ENCODE results near the gene THRSP. TPM values are rescaled to one million over a fixed set of nuclear protein-coding genes. Genes with fewer than 3 reads are reported as not detected.

The THRSP gene
- polyA plus RNA-seq, 1 donor (not counting 4 experiments of a cell fraction or from before 2014, with no cell fraction given): not detected

DNA sequence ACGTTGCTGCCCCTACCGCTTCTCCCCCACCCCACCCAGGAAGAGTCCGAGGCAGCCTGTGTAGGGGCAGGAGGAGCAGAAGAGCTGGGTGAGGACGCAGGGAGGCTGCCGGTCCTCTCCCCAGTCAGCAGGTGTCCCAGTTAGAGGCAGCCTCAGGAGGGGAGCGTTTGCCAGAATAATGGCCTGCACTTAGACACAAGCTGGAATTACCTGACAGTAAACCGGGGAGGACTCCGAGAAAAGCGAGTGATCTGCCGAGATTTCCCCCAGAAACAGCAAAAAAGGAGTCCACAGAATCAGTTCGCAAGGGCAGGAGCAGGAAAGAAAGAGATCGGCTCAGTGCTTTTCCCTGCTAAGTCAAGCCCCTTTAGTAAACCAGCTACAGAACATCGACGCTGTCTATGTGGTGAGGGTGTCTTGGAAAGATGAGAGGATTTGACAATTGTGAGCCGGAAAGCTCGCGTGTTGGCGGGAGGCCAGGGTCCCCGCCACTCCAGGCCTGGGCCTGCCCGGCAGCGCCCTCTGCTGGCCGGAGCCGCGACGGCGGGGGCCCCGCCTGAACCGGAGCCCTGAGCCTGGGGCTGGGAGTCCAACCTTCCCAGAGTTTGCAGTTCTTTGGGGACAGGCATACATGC is 17.7 kb upstream of the THRSP start:
- peak overlapping the region; percentile 75 for H2AFZ ChIP-seq (ENCODE audit: control insufficient read depth, low read length)
- peak overlapping the region; percentile 19 to 69 (median 43) for H3K4me3 ChIP-seq (ENCODE audit: control insufficient read depth in 2 of 3, extremely low read depth in 1 of 3, insufficient read depth in 2 of 3, low read depth in 1 of 3, low read length in 3 of 3)
- H3K36me3 ChIP-seq (ENCODE audit: control insufficient read depth in 2 of 2, extremely low read depth in 1 of 2, insufficient read depth in 2 of 2, low read length in 2 of 2): no peaks in the 10 kb centered on the region
- DNase-seq (ENCODE audit: low read depth, low spot score) (no peak), FAIRE-seq (no peak)
- no peaks in the 10 kb centered on the region for H3K27me3 ChIP-seq (ENCODE audit: control insufficient read depth, extremely low read depth, insufficient read depth, low read length)
- no peaks in the 10 kb centered on the region for H4K20me1 ChIP-seq (ENCODE audit: control insufficient read depth, extremely low read depth, insufficient read depth, low read length)
- peak overlapping the region; percentile 93 for H3K4me2 ChIP-seq (ENCODE audit: control insufficient read depth, extremely low read depth, insufficient read depth, low read depth, low read length)
- H3K9me3 ChIP-seq (ENCODE audit: control insufficient read depth, low read depth, low read length): no peaks in the 10 kb centered on the region
- peaks cover 10% of the 10 kb centered on the region for H3K4me1 ChIP-seq (ENCODE audit: control insufficient read depth, extremely low read depth, insufficient read depth, low read length)
- dilution Hi-C loops (cut with MboI; ENCODE audit: extremely low pct_ligation_motif_present, low sequenced_read_pairs): no loop called here
- no peak for TF ChIP-seq EZH2 (IDR thresholded peaks at IDR 0.05; ENCODE audit: low read length)
- TF ChIP-seq, protein P1, sequence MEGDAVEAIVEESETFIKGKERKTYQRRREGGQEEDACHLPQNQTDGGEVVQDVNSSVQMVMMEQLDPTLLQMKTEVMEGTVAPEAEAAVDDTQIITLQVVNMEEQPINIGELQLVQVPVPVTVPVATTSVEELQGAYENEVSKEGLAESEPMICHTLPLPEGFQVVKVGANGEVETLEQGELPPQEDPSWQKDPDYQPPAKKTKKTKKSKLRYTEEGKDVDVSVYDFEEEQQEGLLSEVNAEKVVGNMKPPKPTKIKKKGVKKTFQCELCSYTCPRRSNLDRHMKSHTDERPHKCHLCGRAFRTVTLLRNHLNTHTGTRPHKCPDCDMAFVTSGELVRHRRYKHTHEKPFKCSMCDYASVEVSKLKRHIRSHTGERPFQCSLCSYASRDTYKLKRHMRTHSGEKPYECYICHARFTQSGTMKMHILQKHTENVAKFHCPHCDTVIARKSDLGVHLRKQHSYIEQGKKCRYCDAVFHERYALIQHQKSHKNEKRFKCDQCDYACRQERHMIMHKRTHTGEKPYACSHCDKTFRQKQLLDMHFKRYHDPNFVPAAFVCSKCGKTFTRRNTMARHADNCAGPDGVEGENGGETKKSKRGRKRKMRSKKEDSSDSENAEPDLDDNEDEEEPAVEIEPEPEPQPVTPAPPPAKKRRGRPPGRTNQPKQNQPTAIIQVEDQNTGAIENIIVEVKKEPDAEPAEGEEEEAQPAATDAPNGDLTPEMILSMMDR (optimal IDR thresholded peaks at IDR 0.05 in 1 of 3, IDR thresholded peaks at IDR 0.05 in 1 of 3, conservative IDR thresholded peaks at IDR 0.05 in 1 of 3; ENCODE audit: extremely low read depth in 1 of 3, insufficient read depth in 2 of 3, low read length in 3 of 3): peak; percentile 94 to 95 (median 95)
- no peak overlapping the region for H3K27ac ChIP-seq (ENCODE audit: control insufficient read depth, insufficient read depth, low read length)
- peak overlapping the region; percentile 50 for H3K9ac ChIP-seq (ENCODE audit: control insufficient read depth, extremely low read depth, insufficient read depth, low read length)
- no peaks in the 10 kb centered on the region for H3K9me1 ChIP-seq (ENCODE audit: control insufficient read depth, extremely low read depth, insufficient read depth, low read length)
- no peaks in the 10 kb centered on the region for H3K79me2 ChIP-seq (ENCODE audit: control insufficient read depth, insufficient read depth, low read length)

DNA sequence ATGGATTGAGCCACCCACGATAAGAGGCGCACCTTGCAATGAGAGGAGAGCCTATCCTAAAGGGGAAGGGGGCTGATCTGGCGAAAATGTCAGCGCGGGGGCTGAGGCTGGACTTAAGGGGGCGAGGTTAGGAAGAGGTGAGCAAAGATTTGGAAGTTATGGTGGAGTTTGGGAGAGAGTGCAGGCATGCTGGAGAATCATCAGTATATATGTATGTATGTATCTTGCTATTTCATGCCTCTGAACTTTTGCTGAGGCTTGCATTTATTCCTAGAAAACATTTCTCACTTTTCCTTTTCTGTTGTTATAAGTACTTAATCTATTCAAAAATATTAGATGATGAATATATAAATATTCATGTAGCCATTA is 17.2 kb upstream of the THRSP start:
- Histone ChIP-seq H3K4me1 (ENCODE audit: control insufficient read depth, extremely low read depth, insufficient read depth, low read length) (peaks cover 10% of the 10 kb centered on the region), H4K20me1 (ENCODE audit: control insufficient read depth, extremely low read depth, insufficient read depth, low read length) (no peaks in the 10 kb centered on the region), H3K4me3 (ENCODE audit: control insufficient read depth in 2 of 3, extremely low read depth in 1 of 3, insufficient read depth in 2 of 3, low read depth in 1 of 3, low read length in 3 of 3) (no peak overlapping the region), H3K27me3 (ENCODE audit: control insufficient read depth, extremely low read depth, insufficient read depth, low read length) (no peaks in the 10 kb centered on the region), H3K9ac (ENCODE audit: control insufficient read depth, extremely low read depth, insufficient read depth, low read length) (no peak overlapping the region), H3K9me1 (ENCODE audit: control insufficient read depth, extremely low read depth, insufficient read depth, low read length) (no peaks in the 10 kb centered on the region), H3K9me3 (ENCODE audit: control insufficient read depth, low read depth, low read length) (no peaks in the 10 kb centered on the region), H2AFZ (ENCODE audit: control insufficient read depth, low read length) (peak overlapping the region; percentile 68), H3K36me3 (ENCODE audit: control insufficient read depth in 2 of 2, extremely low read depth in 1 of 2, insufficient read depth in 2 of 2, low read length in 2 of 2) (no peaks in the 10 kb centered on the region), H3K4me2 (ENCODE audit: control insufficient read depth, extremely low read depth, insufficient read depth, low read depth, low read length) (peak overlapping the region; percentile 93), H3K79me2 (ENCODE audit: control insufficient read depth, insufficient read depth, low read length) (no peaks in the 10 kb centered on the region), H3K27ac (ENCODE audit: control insufficient read depth, insufficient read depth, low read length) (no peak overlapping the region)
- no peak for FAIRE-seq
- TF ChIP-seq, protein P1 (optimal IDR thresholded peaks at IDR 0.05 in 1 of 3, IDR thresholded peaks at IDR 0.05 in 1 of 3, conservative IDR thresholded peaks at IDR 0.05 in 1 of 3; ENCODE audit: extremely low read depth in 1 of 3, insufficient read depth in 2 of 3, low read length in 3 of 3): no peak
- TF ChIP-seq EZH2 (IDR thresholded peaks at IDR 0.05; ENCODE audit: low read length): no peak
- dilution Hi-C loops (cut with MboI; ENCODE audit: extremely low pct_ligation_motif_present, low sequenced_read_pairs): no loop called here
- no peak for DNase-seq (ENCODE audit: low read depth, low spot score)
